Measurements from ENCODE around the gene INO80B.
"Not testable (repeated sequence)": the region's sequence is repeated elsewhere in the genome, so short reads cannot be mapped to it uniquely, and the experiment has no call there.

INO80B gene

DNA sequence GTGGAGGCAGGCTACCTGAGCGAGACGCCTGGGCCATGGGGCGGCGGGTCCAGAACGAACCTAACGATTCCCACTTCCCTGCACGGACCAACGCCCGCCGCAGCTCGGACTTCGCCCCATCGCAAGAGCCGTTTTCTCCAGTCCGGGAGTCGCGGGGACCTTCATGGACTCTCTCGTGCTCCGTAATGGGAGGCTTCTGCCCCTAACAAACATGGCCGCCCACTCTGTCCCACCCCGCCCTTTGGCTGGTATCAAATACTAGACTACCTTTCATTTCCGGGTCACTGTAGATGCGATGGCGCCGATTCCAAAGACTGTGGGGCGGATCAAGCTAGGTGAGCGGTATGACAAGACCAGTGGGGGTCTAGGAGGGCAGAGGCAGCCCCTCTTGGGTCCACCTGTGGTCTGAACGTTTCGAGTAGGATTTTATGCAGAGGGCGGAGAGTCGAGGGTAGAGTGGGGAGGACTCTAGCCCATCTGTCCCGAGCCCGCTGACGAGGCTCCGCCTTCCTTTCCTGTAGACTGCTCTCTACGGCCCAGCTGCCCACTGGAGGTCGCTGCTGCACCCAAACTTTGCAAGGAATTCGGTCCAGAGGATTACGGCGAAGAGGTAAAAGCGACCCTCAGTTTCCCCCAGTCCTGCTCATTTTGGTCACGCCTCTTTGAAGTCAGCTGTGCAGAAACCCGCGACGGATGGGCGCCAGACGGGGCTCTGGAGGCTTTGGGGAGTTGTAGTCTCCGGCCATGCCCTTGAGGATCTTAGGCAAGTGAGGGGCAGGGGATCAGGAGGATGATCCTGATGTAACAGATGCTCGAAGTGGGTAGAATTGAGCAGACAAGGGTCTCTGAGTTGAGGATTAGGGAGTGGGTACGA, 28.2 kb downstream of the INO80B start, which contains the start of the genes CCDC142 and TTC31:
Gene CCDC142 (minus strand): TSS at position 198 of the 874 bp plus-strand sequence. CDS start 161 bp downstream, at position 37.
Gene TTC31 (plus strand): TSS at position 281 of the 874 bp plus-strand sequence. CDS start 15 bp downstream, at position 296.
- peak; percentile 87 for DNase-seq

DNA sequence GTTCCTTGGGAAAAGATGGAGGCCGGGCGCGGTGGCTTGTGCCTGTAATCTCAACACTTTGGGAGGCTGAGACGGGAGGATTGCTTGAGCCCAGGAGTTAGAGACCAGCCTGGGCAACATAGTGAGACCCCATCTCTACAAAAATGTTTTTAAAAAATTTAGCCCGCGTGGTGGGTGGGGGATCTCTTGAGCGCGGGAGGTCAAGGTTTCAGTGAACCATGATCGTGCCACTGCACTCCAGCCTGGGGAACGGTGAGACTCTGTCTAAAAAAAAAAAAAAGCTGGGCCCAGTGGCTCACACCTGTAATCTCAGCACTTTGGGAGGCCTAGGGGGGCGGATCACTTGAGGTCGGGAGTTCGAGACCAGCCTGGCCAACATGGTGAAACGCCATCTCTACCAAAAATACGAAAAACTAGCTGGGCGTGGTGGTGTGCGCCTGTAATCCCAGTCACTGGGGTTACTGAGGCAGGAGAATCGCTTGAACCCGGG, 28.8 kb downstream of the INO80B start:
- DNase-seq = not testable (repeated sequence)

DNA sequence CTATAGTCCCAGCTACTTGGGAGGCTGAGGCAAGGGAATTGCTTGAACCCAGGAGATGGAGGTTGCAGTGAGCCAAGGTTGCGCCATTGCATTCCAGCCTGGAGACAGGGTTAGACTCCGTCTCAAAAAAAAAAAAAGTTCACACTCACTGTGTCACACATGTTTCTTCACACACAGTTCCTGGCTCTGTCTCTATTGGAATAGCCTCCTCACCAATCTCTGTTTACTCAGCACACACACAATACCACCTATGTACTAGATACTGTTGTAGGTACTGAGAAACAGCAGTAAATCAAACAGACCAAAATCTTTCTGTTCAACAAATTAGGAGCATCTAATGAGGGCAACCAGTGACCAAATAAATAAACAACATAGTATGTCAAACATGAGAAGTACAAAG, 31.3 kb downstream of the INO80B start:
- no peak for DNase-seq

DNA sequence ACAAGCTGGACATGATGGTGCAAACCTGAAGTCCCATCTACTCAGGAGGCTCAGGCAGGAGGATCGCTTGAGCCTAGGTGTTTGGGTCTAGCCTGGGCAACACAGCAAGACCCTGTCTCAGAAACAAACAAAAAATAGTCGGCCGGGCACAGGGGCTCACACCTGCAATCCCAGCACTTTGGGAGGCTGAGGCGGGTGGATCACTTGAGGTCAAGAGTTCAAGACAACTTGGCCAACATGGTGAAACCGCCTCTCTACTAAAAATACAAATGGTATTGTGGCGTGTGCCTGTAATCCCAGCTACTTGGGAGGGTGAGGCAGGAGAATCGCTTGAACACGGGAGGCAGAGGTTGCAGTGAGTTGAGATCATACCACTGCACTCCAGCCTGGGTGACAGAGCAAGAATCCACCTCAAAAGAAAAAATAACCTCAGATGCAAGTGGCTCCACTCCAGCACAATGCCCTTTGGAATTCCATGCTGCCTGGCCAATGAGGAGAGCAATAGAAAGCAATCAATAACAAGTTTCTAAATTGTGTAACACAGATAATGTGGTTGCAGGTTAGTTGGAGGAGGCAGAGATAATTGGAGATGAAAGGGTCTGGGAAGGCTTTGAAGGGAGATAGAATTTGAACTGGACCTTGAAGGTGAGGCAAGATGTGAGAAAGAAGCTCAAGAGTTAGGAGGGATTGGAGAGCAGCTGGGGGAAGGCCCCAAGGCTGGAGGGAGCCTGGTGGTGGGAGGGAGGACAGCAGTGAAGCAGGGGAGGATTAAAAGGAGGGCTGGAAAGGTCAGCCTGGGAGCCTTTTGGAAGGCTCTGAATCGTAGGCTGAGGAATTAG, 34.0 kb downstream of the INO80B start:
- no peak for DNase-seq

DNA sequence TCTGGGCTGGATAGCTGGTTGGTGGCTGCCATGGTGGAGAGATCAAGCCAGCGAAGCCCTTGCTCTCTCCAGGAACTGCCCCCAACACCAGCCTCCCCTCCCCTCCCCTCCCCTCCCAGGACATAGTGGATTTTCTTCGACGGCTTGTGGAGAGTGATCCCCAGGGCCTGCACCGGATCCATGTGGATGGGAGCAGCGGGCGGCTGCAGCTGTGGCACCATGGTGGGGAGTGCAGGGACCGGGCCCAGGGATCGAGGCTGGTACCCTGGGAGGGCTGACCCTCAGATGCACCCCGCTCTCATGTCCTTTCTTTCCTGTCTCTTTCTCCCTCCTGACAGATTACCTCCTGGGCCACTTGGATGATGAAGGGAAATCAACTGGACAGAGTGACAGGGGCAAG, 35.0 kb downstream of the INO80B start:
- no peak for DNase-seq

DNA sequence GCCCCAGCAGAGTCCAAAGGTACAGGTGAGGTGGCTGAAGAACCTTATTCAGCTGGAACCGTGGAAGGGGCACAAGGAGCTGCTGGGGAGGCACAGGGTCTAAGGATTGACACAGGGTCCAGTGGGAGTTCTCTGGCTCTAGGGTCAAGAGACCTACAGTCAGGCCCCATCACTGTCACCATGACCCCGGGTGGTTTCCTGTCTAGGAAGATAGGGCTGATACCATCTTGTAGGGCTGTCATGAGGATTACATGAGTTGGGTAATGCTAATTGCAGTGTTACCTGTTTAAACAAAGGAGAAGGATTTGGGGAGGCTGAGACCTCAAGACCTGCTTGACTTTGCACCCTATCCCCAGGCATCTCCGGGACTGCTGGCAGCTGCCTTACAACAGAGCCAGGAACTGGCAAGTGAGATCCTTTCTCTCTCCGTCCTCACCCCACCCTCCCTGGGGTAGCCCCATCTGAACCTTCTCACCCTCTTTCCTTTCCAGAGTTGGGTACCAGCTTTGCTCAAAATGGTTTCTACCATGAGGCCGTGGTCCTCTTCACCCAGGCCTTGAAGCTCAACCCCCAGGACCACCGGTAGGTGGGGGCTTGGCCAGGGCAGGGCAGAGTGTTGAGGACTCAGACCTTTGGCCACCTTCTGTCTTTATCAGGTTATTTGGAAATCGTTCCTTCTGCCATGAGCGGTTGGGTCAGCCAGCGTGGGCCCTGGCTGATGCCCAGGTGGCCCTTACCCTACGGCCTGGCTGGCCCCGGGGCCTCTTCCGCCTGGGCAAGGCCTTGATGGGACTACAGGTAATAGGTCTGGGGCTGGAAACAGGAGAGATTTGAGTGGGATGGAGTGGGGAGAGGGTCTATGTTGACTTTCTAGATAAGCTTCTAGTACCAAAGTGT, 37.0 kb downstream of the INO80B start:
- DNase-seq = no peak

DNA sequence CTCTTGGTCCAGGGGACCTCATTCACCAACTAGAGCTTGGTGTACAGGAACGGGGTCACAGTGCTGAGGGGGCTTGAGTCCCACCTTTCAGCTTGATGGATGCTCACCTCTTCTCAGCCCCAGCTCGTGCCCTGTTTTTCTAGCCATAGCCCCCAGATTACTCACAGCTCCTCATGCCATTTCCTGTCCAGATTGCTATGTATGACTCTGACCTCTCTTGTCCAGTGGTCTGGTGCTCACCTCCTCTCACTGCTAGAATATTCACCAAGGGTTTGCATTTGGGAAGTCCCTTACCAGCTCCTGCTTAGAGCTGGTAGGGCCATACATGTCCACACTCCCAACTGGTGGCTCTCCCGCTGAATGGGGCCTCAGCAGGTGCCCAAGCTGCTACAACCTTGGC, 38.7 kb downstream of the INO80B start:
- no peak for DNase-seq

DNA sequence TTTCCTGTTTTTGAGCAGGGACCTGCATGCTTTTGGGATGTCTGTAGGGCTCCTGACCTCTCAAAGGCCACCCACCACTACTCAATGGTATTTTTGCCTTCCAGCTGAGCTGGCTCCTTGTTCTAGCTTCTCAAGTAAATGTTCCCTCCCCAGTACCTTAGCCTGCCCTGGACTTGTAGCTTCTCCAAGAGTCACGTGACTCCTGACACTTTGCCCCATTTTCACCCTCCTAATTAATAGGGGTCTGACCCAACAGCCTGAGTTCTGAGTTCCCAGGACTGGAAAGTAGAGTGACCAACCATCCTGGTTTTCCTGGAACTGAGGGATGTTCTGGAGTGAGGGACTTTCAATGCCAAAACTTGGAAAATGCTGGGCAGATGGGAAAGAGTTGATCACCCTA, 40.6 kb downstream of the INO80B start:
- DNase-seq = no peak

DNA sequence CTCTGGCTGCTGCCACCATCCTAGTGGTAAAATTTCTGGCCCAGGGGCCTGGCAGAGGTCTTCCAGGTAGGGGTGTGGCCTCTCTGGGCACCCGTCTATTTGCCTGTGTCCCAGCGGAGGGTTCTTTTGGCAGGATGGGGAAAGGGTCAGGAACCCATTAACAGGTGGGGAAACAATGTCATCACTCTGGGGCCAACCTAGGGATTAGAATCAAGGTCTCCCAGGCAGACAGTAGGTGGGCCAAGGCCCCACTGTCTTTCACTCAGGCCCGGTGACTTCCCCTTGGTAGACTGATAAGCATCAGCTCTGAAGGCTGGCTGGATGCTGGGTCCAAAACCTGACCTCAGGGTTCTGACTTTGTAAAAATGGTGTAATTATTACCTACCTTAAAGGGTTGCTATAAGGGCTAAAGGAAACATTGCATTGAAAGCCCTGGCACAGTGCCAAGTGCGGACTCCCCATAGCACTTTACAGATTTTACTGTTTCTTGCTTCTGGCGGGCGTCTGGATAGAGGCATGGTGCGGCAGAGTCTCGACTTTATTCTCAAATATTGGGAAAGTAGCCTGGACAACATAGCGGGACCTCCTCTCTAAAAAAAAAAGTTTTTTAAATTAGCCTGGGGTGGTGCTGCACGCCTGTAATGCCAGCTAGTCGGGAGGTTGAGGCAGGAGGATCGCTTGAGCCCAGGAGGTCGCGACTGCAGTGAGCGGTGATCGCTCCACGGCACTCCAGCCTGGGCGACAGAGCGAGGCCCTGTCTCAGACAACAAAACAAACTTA, 42.3 kb downstream of the INO80B start:
- DNase-seq = no peak

DNA sequence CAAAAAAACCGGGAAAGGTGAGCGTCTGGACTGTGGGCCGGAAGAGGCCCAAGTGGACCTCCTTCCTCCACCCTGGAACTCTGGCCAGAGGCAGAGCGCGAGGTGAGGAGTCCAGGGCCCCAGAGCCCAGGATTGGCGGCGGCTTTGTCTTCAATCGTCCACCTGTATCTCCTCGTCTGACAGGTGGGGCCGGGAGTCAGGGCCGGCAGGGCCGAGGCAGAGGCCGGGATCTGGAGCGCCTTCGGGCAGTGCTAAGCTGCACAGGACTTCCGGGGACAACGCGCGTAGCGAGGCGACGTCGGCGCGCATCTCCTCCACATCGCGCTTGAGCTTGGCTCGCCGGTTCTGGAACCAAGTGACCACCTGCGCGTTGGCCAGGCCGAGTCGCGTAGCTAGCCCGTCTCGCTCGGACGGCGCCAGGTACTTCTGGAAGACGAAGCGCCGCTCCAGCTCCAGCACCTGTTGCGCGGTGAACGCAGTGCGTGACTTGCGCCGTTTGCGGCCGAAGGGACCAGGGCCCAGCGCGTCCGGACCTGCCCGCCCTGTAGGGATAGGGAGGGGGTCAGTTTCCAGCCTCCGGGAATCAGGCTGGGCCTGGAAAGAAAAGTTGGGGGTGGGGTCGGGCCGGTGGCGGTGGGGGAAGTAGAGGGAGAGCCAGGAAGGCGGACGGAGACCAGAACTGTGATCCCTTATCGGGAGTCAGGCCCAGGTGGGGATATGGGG, 43.1 kb downstream of the INO80B start:
- DNase-seq = no peak

DNA sequence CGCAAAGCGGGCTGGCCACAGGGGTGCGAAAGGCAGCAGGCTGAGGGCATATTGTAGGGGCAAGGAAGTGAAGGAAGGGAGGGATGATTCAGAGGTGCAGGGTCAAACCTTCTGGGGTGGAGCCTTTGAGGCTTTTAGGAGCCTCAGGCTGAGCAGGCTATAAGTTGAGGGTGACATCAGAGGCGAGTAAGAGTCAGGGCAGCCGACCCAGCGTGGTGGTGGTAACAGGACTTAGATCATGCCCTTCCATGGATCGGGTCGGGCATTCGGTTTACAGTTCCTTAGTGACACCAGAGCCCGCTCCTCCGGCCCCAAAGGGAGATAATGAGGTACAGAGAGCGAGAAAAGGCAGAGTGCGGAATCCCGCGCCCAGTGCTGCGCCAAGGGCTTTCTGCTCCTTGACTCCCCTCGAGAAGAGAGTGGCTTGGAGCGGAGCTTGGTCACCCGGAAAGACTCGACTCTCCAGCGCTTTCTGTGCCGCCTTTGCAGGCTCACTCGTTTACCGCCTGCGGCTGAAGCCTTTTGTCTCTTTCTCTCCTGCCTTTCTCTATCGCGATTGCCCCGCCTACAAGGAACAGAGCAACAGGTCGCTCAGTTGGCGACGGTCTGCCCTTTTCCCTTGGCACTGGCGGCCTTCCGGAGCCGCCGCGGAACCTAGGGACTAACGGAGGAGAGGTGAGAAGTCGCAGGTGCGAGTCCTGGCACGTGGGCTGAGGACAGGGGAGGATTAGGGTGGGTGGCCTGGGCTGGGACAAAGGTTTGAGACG, 43.8 kb downstream of the INO80B start:
- DNase-seq = no peak

DNA sequence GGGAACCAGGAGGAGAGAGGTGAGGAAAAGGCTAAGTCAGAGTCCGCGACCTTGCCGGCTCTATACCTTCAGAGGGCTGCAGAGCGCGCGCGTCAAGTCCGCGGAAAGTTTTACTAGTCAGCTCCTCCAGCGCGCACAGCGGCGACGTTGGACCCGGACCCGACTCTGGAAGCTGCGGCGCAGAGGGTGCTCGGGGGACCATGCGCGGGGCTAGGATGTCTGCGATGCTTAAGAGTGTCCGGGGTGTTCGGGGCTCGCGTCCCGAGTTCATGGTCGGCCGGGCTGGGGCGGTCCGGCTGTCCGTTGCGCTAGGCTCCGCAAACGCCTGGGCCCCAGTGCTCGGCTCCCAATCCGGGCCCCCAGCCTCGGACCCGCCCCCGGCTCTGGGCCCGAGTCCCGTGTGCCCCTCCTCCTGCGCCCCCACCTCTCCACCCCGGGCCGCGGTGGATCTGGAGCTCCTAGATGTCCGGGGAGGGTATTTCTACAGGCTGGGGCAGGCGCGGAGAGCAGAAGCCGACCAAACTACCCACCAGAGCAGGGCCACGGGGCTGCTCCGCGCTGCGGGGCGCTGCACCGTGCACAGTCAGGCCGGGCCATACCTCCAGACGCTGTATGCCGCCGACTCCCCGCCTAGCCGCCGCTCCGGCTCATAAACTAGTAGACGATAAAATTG, 44.5 kb downstream of the INO80B start, which contains the start of gene LBX2:
Gene LBX2 (minus strand): TSS at position 337 of the 673 bp plus-strand sequence. CDS start 66 bp downstream, at position 271.
- no peak for DNase-seq

DNA sequence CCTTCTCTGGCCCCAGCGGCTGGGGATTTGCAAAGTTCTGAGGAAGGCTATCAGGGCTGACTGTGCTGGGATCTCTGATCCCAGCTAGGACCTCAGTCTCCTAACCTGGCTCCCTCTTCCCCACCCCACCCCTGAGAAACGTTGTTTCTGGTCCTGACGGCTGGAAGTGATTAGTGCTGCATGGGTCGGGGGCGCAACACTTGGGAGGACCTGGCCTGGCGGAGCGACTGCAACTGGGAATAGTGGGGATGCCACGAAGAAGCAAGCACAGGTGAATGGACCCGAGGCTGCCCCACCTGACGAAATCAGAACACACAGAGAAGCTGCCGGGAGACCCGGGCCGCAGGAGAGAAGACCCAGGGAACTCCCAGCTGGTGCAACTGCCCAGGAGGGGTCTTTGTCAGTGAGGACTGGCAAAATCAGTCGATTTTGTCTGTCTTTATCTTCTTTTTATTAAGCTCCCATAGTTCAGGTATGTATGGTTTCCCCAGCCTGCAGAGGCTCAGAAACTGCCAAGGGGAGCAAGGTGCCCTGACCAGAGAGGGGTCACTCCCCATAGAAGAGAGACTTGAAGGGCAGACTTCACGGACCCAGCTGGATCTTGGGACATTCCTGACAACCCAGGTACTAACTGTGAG, 45.2 kb downstream of the INO80B start:
- DNase-seq = no peak

DNA sequence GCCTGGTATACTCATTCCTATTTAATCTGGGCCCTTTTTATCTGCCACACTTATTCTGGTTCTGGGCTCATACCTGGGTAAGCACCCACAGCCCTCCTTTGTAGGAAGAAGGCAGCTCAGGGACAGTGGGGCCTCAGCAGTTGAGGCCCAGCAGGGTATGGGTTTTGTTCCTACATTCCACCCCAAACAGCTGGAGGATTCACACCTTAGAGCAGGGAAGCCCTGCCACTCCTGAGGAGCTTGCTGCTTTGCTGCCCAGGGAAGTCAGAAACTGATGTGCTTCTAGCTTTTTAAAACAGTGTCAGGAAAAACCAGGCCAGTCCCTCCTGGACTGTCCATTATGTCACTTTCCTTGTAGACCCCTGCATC, 45.7 kb downstream of the INO80B start:
- no peak for DNase-seq

DNA sequence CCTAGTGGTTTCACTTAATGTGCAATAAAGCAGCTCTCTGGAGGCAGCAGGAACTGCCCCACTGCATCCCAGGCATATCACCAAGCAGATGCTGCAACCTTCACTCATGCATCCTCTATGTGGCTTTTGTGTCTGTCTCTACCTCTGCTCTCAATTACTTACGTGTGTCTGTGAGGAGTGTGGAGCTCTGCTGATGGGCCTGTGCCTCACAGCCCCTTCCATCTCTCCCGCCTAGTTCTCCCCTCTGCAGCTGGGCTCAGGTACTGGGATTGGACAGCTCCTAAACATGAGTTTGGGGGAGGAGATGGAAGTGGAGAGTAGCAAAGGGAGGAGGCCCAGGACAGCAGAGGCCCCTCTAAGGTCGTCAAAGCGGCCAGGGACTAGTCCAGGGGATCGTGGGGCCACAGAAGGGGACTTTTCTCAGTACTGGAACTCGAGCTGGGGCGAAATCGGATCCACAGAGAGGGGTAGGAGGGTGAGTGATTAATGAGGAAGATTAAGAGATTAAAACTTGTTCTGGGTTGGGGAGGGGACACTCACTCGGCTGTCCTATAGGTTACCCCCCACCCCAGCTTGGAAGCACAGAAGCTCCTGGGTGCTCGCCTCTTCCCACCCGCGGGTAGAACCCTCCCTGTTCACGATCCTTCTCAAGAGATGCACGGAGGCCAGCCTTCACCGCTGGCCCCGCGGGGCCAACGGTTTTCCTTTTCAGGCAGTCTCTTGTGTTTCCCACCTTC, 46.6 kb downstream of the INO80B start:
- no peak for DNase-seq

DNA sequence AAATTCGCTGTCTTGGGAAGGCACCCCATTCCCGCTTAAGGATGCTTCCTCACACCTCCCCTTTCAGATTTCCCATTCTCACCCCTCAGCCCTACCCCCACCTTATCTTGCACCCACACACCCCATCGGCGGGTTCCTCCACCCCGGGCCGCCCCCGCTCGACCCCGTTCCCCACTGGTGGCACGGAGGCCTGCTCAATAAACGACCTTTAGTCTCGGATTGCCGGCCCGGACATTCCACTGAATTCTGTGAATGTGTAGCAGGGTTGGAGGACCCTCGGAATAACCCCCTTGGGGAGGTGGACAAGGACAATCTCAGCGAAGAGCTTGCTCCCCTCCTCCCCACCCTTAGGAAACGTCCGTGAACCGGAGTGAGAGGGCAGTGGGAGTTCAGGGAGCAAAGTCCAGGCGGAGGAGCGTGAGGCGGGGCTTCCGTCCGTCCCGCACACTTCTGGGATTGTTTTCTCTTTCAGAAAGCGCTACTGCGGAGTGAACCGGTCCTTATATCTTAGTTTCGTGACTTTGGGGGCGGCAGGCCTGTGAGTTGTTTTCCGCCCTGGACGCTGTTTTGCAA, 47.3 kb downstream of the INO80B start:
- no peak for DNase-seq

DNA sequence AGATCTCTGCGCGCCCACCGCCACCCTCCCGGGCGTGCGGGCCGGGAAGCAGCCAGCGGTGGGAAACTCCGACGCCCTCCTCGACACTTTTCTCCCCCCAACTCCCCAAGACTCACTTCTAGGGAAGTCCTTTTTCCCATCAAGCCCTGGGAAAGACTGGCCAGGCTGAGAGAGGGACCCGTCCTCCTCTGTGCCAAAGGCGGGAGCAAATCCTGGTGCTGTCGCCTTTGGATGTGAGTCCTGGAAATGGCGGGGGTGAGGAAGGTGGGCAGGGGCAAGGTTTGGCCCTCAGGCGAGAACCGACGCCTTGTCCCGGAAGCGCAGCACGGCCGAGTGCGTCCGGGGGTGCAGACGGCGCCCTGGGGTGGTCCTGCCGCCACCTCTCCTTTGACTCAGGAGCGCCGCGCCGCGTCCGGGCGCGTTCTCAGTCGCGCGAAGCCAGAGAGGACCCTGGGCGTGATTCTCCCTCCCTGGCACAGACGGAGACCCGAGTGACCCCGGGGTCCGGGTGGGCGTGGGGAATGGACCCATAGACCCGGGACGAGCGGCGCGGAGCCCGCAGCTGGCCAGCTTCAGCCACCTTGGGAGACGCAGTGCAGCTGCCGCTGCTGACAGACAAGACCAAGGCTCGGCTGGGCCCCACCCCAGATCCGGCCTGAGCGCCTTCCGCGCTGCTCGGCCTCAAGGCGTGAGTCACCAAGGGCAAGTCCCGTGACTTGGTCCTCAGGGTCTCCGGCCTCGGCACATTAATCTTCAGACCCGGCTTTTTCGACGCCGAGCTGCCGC, 48.0 kb downstream of the INO80B start:
- no peak for DNase-seq
